ENCODE data around the gene LENG1.
A peak's percentile ranks its signal among the peaks of the same experiment; 100 is the strongest.

The LENG1 gene

GRCh38 chr19:54162241-54162805, 2.8 kb upstream of the LENG1 start:
- peak; percentile 80 for DNase-seq

- no peak for DNase-seq
These were observed 1.3 kb upstream of the LENG1 start for GRCh38 chr19:54160854-54161253.

GRCh38 chr19:54160182-54160811, 776 bp upstream of the LENG1 start:
- no peak for DNase-seq

- DNase-seq = peak; percentile 32
These were observed 639 bp downstream of the LENG1 start for GRCh38 chr19:54158812-54159351.

- no peak for DNase-seq
These were observed 2.6 kb downstream of the LENG1 start for GRCh38 chr19:54156953-54157352.

GRCh38 chr19:54156490-54156889, 3.0 kb downstream of the LENG1 start:
- DNase-seq = no peak

- no peak for DNase-seq
These were observed 3.8 kb downstream of the LENG1 start for GRCh38 chr19:54155694-54156093.

GRCh38 chr19:54154603-54155345, 4.7 kb downstream of the LENG1 start:
- DNase-seq = no peak

GRCh38 chr19:54153731-54154326, 5.7 kb downstream of the LENG1 start:
- DNase-seq = no peak

- no peak for DNase-seq
These were observed 6.5 kb downstream of the LENG1 start for GRCh38 chr19:54152878-54153524.

GRCh38 chr19:54152267-54152666, 7.3 kb downstream of the LENG1 start:
- no peak for DNase-seq

- no peak for DNase-seq
These were observed 8.0 kb downstream of the LENG1 start for GRCh38 chr19:54151362-54152035.

GRCh38 chr19:54149021-54149812, 10.3 kb downstream of the LENG1 start:
- DNase-seq = no peak

- no peak for DNase-seq
These were observed 11.4 kb downstream of the LENG1 start for GRCh38 chr19:54148158-54148557.

GRCh38 chr19:54147676-54148075, 11.8 kb downstream of the LENG1 start:
- DNase-seq = no peak

GRCh38 chr19:54145541-54146158, 13.9 kb downstream of the LENG1 start:
- DNase-seq = no peak

- no peak for DNase-seq
These were observed 17.2 kb downstream of the LENG1 start for GRCh38 chr19:54142166-54142780.

GRCh38 chr19:54141356-54141755, 18.2 kb downstream of the LENG1 start:
- no peak for DNase-seq

- no peak for DNase-seq
These were observed 20.8 kb downstream of the LENG1 start for GRCh38 chr19:54138489-54139256.

Data from activated CD4-positive, alpha-beta T cell treated with anti-CD3 and anti-CD28 coated beads, Interleukin-2, amount 50 U/mL, for 16 hours (primary cell).